ENCODE measurements around the gene SLX4IP.

Gene SLX4IP

DNA sequence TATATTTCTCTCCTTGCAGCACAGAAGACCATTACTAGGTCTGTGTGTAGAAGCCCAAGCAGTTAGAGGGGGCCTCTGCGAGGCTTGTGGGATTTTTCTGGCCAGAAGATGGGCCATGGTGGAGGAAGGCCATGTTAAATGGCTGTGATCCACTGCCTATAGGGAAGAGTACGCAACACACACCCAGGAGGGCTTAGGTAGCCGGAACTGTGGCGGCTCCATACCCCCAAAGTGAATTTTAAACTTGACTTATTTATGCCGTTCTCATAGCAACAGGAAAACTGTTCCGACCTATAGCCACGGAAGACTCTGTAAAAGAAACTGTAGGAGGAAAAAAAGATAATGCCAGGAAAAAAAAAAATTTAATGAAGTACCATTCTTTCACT is 69.5 kb downstream of the SLX4IP start:
- Histone ChIP-seq H3K9ac (ENCODE audit: low read depth, low read length) (no peak overlapping the region), H3K4me1 (ENCODE audit: insufficient read depth, low read length) (peaks cover 19% of the 10 kb centered on the region), H3K27me3 (ENCODE audit: insufficient read depth, low read length) (no peaks in the 10 kb centered on the region), H3K36me3 (ENCODE audit: insufficient read depth, low read depth, low read length) (no peaks in the 10 kb centered on the region), H3K4me3 (ENCODE audit: low read length) (no peak overlapping the region), H3K27ac (ENCODE audit: low read length) (no peak overlapping the region), H3K9me3 (ENCODE audit: insufficient read depth, low read depth, low read length) (no peaks in the 10 kb centered on the region)

DNA sequence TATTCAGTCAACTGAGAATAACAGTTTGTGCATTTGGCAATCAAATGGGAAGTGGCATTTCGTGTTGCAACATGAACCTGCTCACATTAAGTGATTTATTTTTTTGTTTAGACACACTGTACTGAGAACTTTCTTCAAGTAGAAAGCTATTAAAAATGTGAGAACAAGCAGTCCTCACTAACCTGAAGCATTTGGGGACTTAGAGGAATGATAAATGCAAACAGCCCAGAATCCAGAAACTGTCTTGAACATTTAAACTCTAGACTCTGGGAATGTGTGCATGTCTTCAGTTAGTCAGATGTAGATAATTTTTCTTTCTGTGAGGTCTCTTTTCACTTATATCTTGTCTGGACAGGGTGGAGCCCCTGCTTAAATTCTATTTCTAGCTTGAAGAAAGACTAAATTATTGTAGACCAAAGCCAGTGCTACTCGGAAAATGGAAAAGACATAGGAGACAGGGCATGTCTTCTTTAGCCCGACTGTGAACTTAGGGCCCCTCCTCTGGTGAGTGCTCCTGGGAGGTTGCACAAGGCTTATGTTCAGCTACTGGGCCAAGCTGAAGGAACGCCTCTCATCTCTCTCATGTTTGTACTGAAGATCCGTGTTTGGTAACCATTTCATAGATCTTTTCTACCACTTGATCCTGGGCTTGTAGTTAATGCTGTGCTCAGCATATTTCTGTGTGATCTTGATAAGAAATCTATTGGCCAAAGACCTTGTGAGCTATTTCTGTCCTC is 70.1 kb downstream of the SLX4IP start:
- no peaks in the 10 kb centered on the region for H3K27me3 ChIP-seq (ENCODE audit: insufficient read depth, low read length)
- H3K4me1 ChIP-seq (ENCODE audit: insufficient read depth, low read length): peaks cover 20% of the 10 kb centered on the region
- no peak overlapping the region for H3K4me3 ChIP-seq (ENCODE audit: low read length)
- no peak overlapping the region for H3K27ac ChIP-seq (ENCODE audit: low read length)
- no peaks in the 10 kb centered on the region for H3K9me3 ChIP-seq (ENCODE audit: insufficient read depth, low read depth, low read length)
- no peak overlapping the region for H3K9ac ChIP-seq (ENCODE audit: low read depth, low read length)
- no peaks in the 10 kb centered on the region for H3K36me3 ChIP-seq (ENCODE audit: insufficient read depth, low read depth, low read length)

DNA sequence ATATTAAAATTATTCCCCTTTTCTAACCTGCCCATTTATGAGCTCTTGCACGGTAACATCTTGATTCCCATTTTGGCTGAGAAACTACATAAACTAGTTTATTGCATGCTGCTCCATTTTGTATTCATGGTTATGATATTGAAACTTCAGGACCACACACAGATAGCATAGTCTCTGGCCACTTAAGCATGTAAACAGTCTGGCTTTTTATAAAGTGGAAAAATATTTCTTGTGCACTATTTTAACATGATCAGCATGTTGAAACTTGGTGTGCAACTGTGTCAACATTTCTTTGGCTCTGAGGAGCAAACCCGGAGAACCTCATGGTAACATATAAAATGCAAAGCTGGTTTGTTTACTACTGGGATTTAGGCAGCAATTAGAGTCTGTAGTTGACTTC is 70.7 kb downstream of the SLX4IP start:
- Histone ChIP-seq H3K9me3 (ENCODE audit: insufficient read depth, low read depth, low read length) (no peaks in the 10 kb centered on the region), H3K4me3 (ENCODE audit: low read length) (no peak overlapping the region), H3K27ac (ENCODE audit: low read length) (no peak overlapping the region), H3K36me3 (ENCODE audit: insufficient read depth, low read depth, low read length) (no peaks in the 10 kb centered on the region), H3K9ac (ENCODE audit: low read depth, low read length) (no peak overlapping the region), H3K27me3 (ENCODE audit: insufficient read depth, low read length) (no peaks in the 10 kb centered on the region), H3K4me1 (ENCODE audit: insufficient read depth, low read length) (peaks cover 19% of the 10 kb centered on the region)

DNA sequence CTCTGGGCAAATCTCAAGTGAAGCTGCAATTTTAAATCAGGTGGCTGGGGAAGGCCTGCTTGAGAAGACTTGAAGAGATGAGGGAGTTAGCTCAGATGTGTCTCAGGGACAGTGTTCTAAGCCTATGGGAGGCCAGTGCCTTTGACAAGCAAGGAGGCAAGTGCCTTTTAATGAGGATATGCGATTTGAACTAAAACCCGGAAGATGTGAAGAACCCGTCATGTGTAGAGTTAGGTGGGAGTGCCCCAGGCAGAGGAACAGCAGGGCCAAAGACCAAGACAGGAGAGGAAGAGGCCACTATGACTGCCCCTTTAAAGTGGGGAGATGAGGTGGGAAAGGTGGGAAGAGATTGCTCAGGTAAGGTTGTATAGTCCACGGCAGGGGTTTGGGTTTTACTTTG is 71.9 kb downstream of the SLX4IP start:
- H3K4me3 ChIP-seq (ENCODE audit: low read length): no peak overlapping the region
- no peak overlapping the region for H3K27ac ChIP-seq (ENCODE audit: low read length)
- no peaks in the 10 kb centered on the region for H3K36me3 ChIP-seq (ENCODE audit: insufficient read depth, low read depth, low read length)
- H3K4me1 ChIP-seq (ENCODE audit: insufficient read depth, low read length): peaks cover 16% of the 10 kb centered on the region
- no peak overlapping the region for H3K9ac ChIP-seq (ENCODE audit: low read depth, low read length)
- H3K27me3 ChIP-seq (ENCODE audit: insufficient read depth, low read length): no peaks in the 10 kb centered on the region
- H3K9me3 ChIP-seq (ENCODE audit: insufficient read depth, low read depth, low read length): no peaks in the 10 kb centered on the region

DNA sequence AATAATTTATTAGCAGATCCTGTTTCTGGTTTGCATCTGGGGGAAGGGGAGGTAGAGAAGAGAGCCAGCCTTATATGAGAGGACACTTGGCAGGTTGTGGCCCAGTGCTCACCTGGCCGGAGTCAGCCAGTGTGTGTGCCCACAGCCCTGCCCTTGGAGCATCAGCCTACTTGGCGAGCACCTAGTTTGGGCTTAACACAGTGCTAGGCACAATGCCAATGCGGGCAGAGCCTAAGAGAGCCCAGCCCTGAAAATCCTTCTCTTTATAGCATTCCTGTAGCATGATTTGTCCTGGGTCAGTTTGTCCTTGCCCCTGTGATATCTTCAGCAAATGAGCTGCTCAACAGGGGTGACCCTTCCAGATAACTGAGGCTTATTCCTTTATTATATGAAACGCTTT is 73.0 kb downstream of the SLX4IP start:
- H3K36me3 ChIP-seq (ENCODE audit: insufficient read depth, low read depth, low read length): no peaks in the 10 kb centered on the region
- H3K9me3 ChIP-seq (ENCODE audit: insufficient read depth, low read depth, low read length): no peaks in the 10 kb centered on the region
- no peak overlapping the region for H3K9ac ChIP-seq (ENCODE audit: low read depth, low read length)
- no peak overlapping the region for H3K27ac ChIP-seq (ENCODE audit: low read length)
- no peak overlapping the region for H3K4me3 ChIP-seq (ENCODE audit: low read length)
- peaks cover 12% of the 10 kb centered on the region for H3K4me1 ChIP-seq (ENCODE audit: insufficient read depth, low read length)
- no peaks in the 10 kb centered on the region for H3K27me3 ChIP-seq (ENCODE audit: insufficient read depth, low read length)

DNA sequence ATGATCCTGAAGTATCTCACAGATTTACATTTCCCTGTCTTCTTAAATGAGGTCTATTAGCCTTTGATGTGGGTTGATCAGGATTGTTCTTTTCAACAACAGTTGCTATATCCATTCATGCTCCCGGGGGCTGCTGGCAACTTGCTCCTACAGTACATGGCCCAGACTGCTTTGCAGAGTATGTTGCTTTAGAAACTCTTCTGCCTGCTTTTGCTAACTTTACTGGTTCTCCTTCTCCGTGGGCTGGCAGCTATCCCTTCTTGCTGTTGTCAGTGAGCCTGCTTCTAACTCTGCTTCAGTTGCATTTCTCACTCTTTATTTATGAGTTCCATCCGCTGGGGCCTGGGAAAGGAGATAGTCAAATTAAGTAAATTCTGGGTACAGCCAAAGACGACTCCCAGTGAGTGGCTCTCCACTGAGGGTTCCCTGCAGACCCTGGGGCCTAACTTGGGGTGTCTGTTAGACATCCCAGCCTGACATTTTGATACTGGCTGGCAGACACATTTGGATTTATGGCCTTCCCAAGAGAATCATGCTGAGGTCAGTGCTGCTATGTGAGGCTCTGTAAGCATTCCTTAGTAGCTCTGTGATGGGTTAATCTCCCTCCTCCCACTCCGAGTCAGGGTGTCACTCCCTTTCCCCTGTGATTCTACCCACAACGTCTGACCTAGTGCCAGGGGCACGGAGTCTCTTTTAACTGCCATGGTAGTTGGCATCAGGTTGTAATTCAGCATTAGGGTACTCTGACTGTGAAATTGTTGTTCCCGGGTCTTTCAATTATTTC is 73.6 kb downstream of the SLX4IP start:
- H3K9me3 ChIP-seq (ENCODE audit: insufficient read depth, low read depth, low read length): no peaks in the 10 kb centered on the region
- H3K4me1 ChIP-seq (ENCODE audit: insufficient read depth, low read length): peaks cover 12% of the 10 kb centered on the region
- no peaks in the 10 kb centered on the region for H3K27me3 ChIP-seq (ENCODE audit: insufficient read depth, low read length)
- H3K4me3 ChIP-seq (ENCODE audit: low read length): no peak overlapping the region
- H3K27ac ChIP-seq (ENCODE audit: low read length): no peak overlapping the region
- H3K36me3 ChIP-seq (ENCODE audit: insufficient read depth, low read depth, low read length): no peaks in the 10 kb centered on the region
- H3K9ac ChIP-seq (ENCODE audit: low read depth, low read length): no peak overlapping the region

DNA sequence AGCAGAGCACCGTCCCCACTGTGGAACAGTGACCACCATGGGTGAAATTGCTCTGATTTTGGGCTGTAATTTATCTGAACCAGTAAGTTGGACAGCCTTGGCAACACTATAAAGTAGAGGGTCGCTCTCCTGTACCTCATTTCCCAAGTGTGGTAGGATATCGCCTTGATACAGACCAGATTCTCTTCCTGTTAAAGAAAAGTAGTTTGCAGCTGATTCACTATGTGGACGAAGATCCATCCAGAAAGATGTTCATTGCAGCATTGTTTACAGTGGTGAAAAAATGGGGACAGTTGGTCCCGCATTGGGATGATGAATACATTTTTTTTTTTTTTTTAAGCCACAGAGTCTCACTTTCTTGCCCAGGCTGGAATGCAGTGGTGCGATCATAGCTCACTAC is 74.3 kb downstream of the SLX4IP start:
- Histone ChIP-seq H3K27ac (ENCODE audit: low read length) (no peak overlapping the region), H3K4me3 (ENCODE audit: low read length) (no peak overlapping the region), H3K9ac (ENCODE audit: low read depth, low read length) (no peak overlapping the region), H3K9me3 (ENCODE audit: insufficient read depth, low read depth, low read length) (no peaks in the 10 kb centered on the region), H3K27me3 (ENCODE audit: insufficient read depth, low read length) (no peaks in the 10 kb centered on the region), H3K4me1 (ENCODE audit: insufficient read depth, low read length) (peaks cover 12% of the 10 kb centered on the region), H3K36me3 (ENCODE audit: insufficient read depth, low read depth, low read length) (no peaks in the 10 kb centered on the region)

DNA sequence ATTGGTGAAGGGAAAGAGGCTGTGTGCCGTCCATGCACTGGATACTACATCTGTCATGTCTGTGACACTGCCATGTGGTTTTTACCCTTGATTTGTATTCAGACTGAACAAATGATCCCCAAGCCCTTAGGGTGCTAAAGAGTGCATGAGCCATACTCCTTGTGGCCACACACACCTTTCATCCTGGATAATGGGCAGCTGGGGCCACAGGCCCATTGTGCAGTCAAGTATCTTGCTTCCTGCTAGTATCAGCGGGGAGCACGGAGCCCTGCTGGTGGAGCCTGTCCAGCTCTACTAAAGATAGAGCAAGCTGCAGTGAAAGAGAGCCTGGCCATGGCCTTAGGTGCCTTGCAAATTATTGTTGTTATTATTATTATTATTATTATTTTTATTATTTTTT is 75.1 kb downstream of the SLX4IP start:
- H3K9ac ChIP-seq (ENCODE audit: low read depth, low read length): no peak overlapping the region
- H3K27ac ChIP-seq (ENCODE audit: low read length): no peak overlapping the region
- no peak overlapping the region for H3K4me3 ChIP-seq (ENCODE audit: low read length)
- no peaks in the 10 kb centered on the region for H3K27me3 ChIP-seq (ENCODE audit: insufficient read depth, low read length)
- H3K36me3 ChIP-seq (ENCODE audit: insufficient read depth, low read depth, low read length): no peaks in the 10 kb centered on the region
- peaks cover 12% of the 10 kb centered on the region for H3K4me1 ChIP-seq (ENCODE audit: insufficient read depth, low read length)
- H3K9me3 ChIP-seq (ENCODE audit: insufficient read depth, low read depth, low read length): no peaks in the 10 kb centered on the region

DNA sequence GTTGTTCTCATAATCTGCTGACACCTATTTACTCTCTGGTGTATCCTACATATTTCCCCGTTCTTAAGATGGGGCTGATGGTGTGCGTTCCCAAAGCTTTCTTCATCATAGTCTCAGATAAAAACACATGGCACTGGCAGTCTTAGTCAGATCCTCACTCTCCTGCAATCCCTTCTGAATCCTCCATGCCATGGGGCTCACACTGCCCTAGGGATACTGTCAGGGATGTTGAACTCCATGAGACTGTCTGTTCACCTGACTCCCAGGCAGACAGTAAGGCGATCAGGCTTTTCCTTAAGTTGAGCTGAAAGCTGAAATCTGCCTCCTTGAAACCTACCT is 76.0 kb downstream of the SLX4IP start:
- Histone ChIP-seq H3K9me3 (ENCODE audit: insufficient read depth, low read depth, low read length) (no peaks in the 10 kb centered on the region), H3K4me3 (ENCODE audit: low read length) (no peak overlapping the region), H3K27ac (ENCODE audit: low read length) (peak overlapping the region; percentile 63), H3K9ac (ENCODE audit: low read depth, low read length) (peak overlapping the region; percentile 33; the same call in 1 of the 2 replicates), H3K4me1 (ENCODE audit: insufficient read depth, low read length) (peaks cover 12% of the 10 kb centered on the region), H3K27me3 (ENCODE audit: insufficient read depth, low read length) (no peaks in the 10 kb centered on the region), H3K36me3 (ENCODE audit: insufficient read depth, low read depth, low read length) (no peaks in the 10 kb centered on the region)

DNA sequence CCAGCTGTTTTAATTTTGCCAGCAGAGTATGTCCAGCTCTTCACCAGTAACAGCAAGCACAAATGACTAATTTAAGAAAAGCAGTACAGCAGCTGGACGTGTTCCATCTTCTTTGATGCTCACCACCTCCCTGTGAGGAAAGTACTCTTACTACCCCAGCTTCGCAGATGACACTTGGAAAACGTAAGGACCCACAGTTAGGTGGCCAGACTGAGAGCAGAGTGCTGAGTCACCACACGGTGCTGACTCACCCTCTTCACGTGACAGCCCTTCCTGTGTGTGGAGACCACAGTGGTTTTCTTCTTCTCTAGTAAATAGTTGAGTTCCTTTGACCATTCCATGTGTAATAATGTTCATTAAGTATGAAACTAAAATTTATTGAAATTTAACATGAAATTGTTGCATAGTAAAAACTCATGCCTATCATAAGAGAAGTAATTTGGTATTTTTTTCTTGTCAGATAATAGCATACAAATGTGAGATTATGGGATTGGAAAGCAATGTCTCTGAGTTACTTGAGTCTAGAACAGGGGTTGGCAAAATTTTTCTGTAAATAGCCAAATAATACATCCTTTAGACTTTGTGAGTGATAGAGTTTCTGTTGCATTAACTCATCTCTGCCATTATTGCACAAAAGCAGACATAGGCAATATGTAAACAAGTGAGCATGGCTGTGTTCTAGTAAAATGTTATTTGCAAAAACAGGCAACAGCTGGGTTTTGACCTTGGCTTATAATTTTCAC is 76.6 kb downstream of the SLX4IP start:
- Histone ChIP-seq H3K9ac (ENCODE audit: low read depth, low read length) (peak overlapping the region; percentile 33; the same call in 1 of the 2 replicates), H3K27ac (ENCODE audit: low read length) (peak overlapping the region; percentile 63), H3K36me3 (ENCODE audit: insufficient read depth, low read depth, low read length) (no peaks in the 10 kb centered on the region), H3K9me3 (ENCODE audit: insufficient read depth, low read depth, low read length) (no peaks in the 10 kb centered on the region), H3K27me3 (ENCODE audit: insufficient read depth, low read length) (no peaks in the 10 kb centered on the region), H3K4me1 (ENCODE audit: insufficient read depth, low read length) (peaks cover 12% of the 10 kb centered on the region), H3K4me3 (ENCODE audit: low read length) (no peak overlapping the region)

DNA sequence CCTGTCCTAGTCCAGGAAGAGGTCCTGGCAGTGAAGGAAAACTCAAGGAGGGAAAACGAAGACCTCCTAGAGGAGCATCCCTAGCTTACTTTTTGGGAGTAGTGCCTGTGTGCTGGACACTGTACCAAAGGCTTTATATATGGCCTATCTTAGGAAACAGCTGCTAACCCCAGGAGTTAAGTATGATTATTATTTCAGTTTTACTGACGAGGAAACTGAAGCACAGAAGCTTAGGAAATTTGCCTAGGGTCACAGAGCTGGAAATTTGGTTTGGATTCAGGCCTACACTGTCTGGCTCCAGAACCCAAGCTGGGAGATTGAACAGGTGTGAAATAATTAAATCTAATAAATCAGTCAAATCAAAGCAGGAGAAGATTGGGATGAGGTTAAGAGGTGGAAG is 78.0 kb downstream of the SLX4IP start:
- H3K27ac ChIP-seq (ENCODE audit: low read length): no peak overlapping the region
- H3K9me3 ChIP-seq (ENCODE audit: insufficient read depth, low read depth, low read length): no peaks in the 10 kb centered on the region
- peaks cover 12% of the 10 kb centered on the region for H3K4me1 ChIP-seq (ENCODE audit: insufficient read depth, low read length)
- H3K9ac ChIP-seq (ENCODE audit: low read depth, low read length): no peak overlapping the region
- no peaks in the 10 kb centered on the region for H3K36me3 ChIP-seq (ENCODE audit: insufficient read depth, low read depth, low read length)
- no peak overlapping the region for H3K4me3 ChIP-seq (ENCODE audit: low read length)
- no peaks in the 10 kb centered on the region for H3K27me3 ChIP-seq (ENCODE audit: insufficient read depth, low read length)

Measured in iPS-20b (cell line).